PC-9 (cell line): Measurements from ENCODE around the gene CHKB. TPM values are rescaled to one million over a fixed set of nuclear protein-coding genes. Genes with fewer than 3 reads are reported as not detected.
"Not testable (repeated sequence)": the region's sequence is repeated elsewhere in the genome, so short reads cannot be mapped to it uniquely, and the experiment has no call there.

Source experiments
- BruUV-seq: library from RNA; stranded (reverse); fragments of 400-500 nt; replicated peaks from 2 replicates; lab custom pipeline; 2021; lab: Mats Ljungman, UMichigan
- CTCF ChIA-PET: fragments of 300-600 bp; sonication (Branson Sonifier 250); formaldehyde crosslinking; loops from one replicate; lab custom pipeline; 2022; ENCODE audit warnings: antibody characterized with exemption; lab: Charles Lee
- POLR2A ChIA-PET: fragments of 300-600 bp; sonication (Branson Sonifier 250); formaldehyde crosslinking; loops from one replicate; lab custom pipeline; 2022; ENCODE audit warnings: antibody characterized with exemption; ENCODE audit not compliant: unreplicated experiment; lab: Charles Lee
- DNase-seq, 2 experiments: peaks; one replicate each; pipeline versions ENCODE4 v3.0.0 to v3.0.0-alpha.2; 2015 to 2022; ENCODE audit warnings: mixed read lengths in 1 of 2
- H2AFZ ChIP-seq: fragments of 200-600 bp; sonication (generic); 2 replicates; pipeline ENCODE4 v1.8.1; 2017; ENCODE audit warnings: antibody characterized with exemption
- H3F3A ChIP-seq: fragments of 200-600 bp; sonication (generic); 2 replicates; pipeline ENCODE4 v1.8.1; 2017; ENCODE audit warnings: antibody characterized with exemption, mild to moderate bottlenecking, low read depth; ENCODE audit not compliant: insufficient read depth
- H3K27ac ChIP-seq: fragments of 200-600 bp; sonication (generic); 2 replicates; pipeline ENCODE4 v1.6.1; 2016; ENCODE audit warnings: mixed run types
- H3K27me3 ChIP-seq: fragments of 200-600 bp; sonication (generic); 2 replicates; pipeline ENCODE4 v1.6.1; 2016; ENCODE audit warnings: low read depth, mixed run types; ENCODE audit not compliant: insufficient read depth
- H3K36me3 ChIP-seq: fragments of 200-600 bp; sonication (generic); 2 replicates; pipeline ENCODE4 v1.6.1; 2016; ENCODE audit warnings: low read depth, mixed run types
- H3K4me1 ChIP-seq: fragments of 200-600 bp; sonication (generic); replicated peaks from 2 replicates; pipeline ENCODE4 v1.6.1; 2016; ENCODE audit warnings: mixed run types; ENCODE audit not compliant: insufficient read depth
- H3K4me2 ChIP-seq: fragments of 200-600 bp; sonication (generic); 2 replicates; pipeline ENCODE4 v1.6.1; 2017; ENCODE audit warnings: mixed run types
- H3K4me3 ChIP-seq: fragments of 200-600 bp; sonication (generic); 2 replicates; pipeline ENCODE4 v1.6.1; 2016; ENCODE audit warnings: mixed run types
- H3K79me2 ChIP-seq: fragments of 200-600 bp; sonication (generic); 2 replicates; pipeline ENCODE4 v1.6.1; 2017; ENCODE audit warnings: low read depth, mixed run types
- H3K9me2 ChIP-seq: fragments of 200-600 bp; sonication (generic); 2 replicates; pipeline ENCODE4 v1.8.1; 2017; ENCODE audit warnings: mild to moderate bottlenecking; ENCODE audit not compliant: insufficient read depth
- H3K9me3 ChIP-seq: fragments of 200-600 bp; sonication (generic); 2 replicates; pipeline ENCODE4 v1.8.1; 2016; ENCODE audit warnings: low read depth; ENCODE audit not compliant: insufficient read depth
- H4K20me1 ChIP-seq: fragments of 200-600 bp; sonication (generic); 2 replicates; pipeline ENCODE4 v1.8.1; 2017; ENCODE audit not compliant: insufficient read depth
- EZH2 ChIP-seq: fragments of 200-600 bp; sonication (generic); IDR thresholded peaks from 2 replicates; pipeline ENCODE4 v1.8.0; 2017; ENCODE audit warnings: antibody characterized with exemption, low read depth
- intact Hi-C: fragments of 100-400 bp; cut with micrococcal nuclease; formaldehyde crosslinking; loops from one replicate; pipeline ENCODE4 v1.10.0; 2022; ENCODE audit not compliant: unreplicated experiment
- total RNA-seq: library from RNA; stranded (reverse); gene quantifications from 2 replicates; pipeline ENCODE4 v1.2.3, GENCODE V29; 2021
- TF ChIP-seq, protein P1 (sequence below): fragments of 200-600 bp; sonication (generic); conservative IDR thresholded peaks from 2 replicates; pipeline ENCODE4 v1.6.1; 2017; ENCODE audit warnings: mixed run types, antibody characterized with exemption, mild to moderate bottlenecking, moderate library complexity

Gene CHKB
- total RNA-seq, 1 experiment from 2014 or later = 60.0 TPM

GRCh38 chr22:50608996-50609395 is 26.3 kb upstream of the CHKB start:
- Histone ChIP-seq H3K27me3 (peaks cover 78% of the 10 kb centered on the region), H3K36me3 (no peaks in the 10 kb centered on the region), H3K4me2 (no peak overlapping the region), H3K9me3 (no peaks in the 10 kb centered on the region), H2AFZ (no peak overlapping the region), H3K79me2 (no peaks in the 10 kb centered on the region), H3K9me2 (no peaks in the 10 kb centered on the region), H3K4me3 (no peak overlapping the region), H3F3A (peaks cover 12% of the 10 kb centered on the region), H3K4me1 (peaks cover 5% of the 10 kb centered on the region; the same call in 1 of the 2 replicates), H3K27ac (no peak overlapping the region), H4K20me1 (no peaks in the 10 kb centered on the region; the same call in none of the 2 replicates)
- TF ChIP-seq, protein P1, sequence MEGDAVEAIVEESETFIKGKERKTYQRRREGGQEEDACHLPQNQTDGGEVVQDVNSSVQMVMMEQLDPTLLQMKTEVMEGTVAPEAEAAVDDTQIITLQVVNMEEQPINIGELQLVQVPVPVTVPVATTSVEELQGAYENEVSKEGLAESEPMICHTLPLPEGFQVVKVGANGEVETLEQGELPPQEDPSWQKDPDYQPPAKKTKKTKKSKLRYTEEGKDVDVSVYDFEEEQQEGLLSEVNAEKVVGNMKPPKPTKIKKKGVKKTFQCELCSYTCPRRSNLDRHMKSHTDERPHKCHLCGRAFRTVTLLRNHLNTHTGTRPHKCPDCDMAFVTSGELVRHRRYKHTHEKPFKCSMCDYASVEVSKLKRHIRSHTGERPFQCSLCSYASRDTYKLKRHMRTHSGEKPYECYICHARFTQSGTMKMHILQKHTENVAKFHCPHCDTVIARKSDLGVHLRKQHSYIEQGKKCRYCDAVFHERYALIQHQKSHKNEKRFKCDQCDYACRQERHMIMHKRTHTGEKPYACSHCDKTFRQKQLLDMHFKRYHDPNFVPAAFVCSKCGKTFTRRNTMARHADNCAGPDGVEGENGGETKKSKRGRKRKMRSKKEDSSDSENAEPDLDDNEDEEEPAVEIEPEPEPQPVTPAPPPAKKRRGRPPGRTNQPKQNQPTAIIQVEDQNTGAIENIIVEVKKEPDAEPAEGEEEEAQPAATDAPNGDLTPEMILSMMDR = no peak
- no peak for TF ChIP-seq EZH2
- intact Hi-C loops = no loop called here
- DNase-seq = no peak
- POLR2A ChIA-PET = interaction anchor here (0.6 kb wide), 1 partner anchor 822 kb away, joined by 4 read pairs; no protein-coding TSS in a partner anchor
- CTCF ChIA-PET = interaction anchor here (0.9 kb wide), 1 partner anchor 46 kb away, joined by 3 read pairs; the partner anchor contains the start of gene SYCE3
- no TSS peak for BruUV-seq

DNA sequence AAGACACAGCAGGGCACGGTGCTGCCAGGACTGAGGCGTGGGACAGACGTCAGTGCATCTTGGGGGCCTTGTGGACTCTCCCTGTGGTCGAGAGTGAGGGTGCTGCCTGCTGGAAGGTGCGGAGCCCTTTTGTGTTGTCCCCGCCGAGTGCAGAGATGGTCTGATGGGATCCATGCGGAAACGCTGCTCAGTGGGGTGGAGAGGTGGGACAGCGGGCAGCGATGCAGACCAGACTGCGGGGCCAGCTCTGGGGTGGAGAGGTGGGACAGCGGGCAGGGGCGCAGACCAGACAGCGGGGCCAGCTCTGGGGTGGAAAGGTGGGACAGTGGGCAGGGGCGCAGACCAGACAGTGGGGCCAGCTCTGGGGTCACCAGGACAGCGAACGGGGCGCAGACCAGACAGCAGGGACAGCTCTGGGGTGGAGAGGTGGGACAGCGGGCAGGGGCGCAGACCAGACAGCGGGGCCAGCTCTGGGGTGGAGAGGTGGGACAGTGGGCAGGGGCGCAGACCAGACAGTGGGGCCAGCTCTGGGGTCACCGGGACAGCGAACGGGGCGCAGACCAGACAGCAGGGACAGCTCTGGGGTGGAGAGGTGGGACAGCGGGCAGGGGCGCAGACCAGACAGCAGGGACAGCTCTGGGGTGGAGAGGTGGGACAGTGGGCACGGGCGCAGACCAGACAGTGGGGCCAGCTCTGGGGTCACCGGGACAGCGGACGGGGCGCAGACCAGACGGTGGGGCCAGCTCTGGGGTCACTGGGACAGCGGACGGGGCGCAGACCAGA is 25.6 kb upstream of the CHKB start:
- H3F3A ChIP-seq, H3K79me2 ChIP-seq, intact Hi-C loops, H2AFZ ChIP-seq, H3K4me1 ChIP-seq, H3K9me3 ChIP-seq, H3K9me2 ChIP-seq, H3K4me3 ChIP-seq, DNase-seq, H3K36me3 ChIP-seq, BruUV-seq, H4K20me1 ChIP-seq, H3K4me2 ChIP-seq, H3K27ac ChIP-seq, CTCF ChIA-PET: not testable (repeated sequence)
- H3K27me3 ChIP-seq = peaks cover 82% of the 10 kb centered on the region
- POLR2A ChIA-PET = interaction anchor here (0.6 kb wide), 1 partner anchor 821 kb away, joined by 4 read pairs; no protein-coding TSS in a partner anchor

- H3K9me2 ChIP-seq = no peaks in the 10 kb centered on the region
- H4K20me1 ChIP-seq = no peaks in the 10 kb centered on the region; the same call in none of the 2 replicates
- intact Hi-C loops = no loop called here
- no peaks in the 10 kb centered on the region for H3K9me3 ChIP-seq
- CTCF ChIA-PET = no interaction called here
- no peak overlapping the region for H3K4me3 ChIP-seq
- BruUV-seq = no TSS peak
- H2AFZ ChIP-seq = no peak overlapping the region
- DNase-seq = no peak
- peaks cover 88% of the 10 kb centered on the region for H3K27me3 ChIP-seq
- no peaks in the 10 kb centered on the region for H3K79me2 ChIP-seq
- POLR2A ChIA-PET = no interaction called here
- no peak overlapping the region for H3K4me2 ChIP-seq
- H3K36me3 ChIP-seq = no peaks in the 10 kb centered on the region
- no peaks in the 10 kb centered on the region for H3K4me1 ChIP-seq
- no peak for TF ChIP-seq EZH2
- TF ChIP-seq, protein P1 = no peak
- H3F3A ChIP-seq = peaks cover 13% of the 10 kb centered on the region
- no peak overlapping the region for H3K27ac ChIP-seq
These were observed 25.0 kb upstream of the CHKB start for GRCh38 chr22:50607659-50608020.
